ENCODE measurements around the gene CRY2. TPM values are rescaled to one million over a fixed set of nuclear protein-coding genes. Genes with fewer than 3 reads are reported as not detected.

Gene CRY2
- total RNA-seq, 2 experiments from 2014 or later, result 25.6 to 26.3 TPM

DNA sequence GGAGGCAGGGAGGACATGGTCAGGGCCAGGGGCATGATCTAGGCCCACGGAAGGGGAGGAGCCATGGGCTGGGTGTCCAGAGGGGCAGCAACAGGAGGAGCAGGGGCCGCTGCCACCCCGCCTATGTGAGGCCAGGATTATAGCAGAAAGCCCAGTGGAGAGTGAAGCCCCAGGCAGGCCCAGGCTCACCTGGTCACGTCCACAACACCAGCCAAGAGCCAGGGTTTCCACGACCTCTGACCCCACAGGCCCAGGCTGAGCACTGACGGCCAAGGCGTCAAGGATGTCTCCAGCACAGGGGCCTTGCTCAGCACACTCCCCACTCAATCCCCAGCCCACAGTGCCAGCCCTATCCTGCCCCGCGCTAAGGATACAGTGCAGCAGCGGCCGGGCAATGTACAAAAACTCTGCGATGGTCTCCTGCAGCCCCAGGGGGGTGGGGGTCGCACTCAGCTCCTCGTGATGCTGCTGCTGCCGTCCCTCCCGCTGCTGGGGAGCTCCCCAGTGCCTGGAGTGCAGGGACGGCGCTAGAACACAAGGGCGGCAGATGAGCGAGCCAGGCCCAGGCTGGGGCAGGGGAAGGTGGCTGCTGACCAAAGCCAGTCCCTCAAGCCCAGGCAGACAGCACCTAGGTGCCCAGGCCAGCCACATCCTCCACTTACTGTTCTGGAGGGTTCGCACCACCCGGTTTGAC lies 66.8 kb downstream of the CRY2 start:
- no peak for DNase-seq
- Mint-ChIP-seq H3K4me3 (no peak overlapping the region), H3K9me3 (no peaks in the 10 kb centered on the region), H3K4me1 (peaks cover 29% of the 10 kb centered on the region), H3K36me3 (ENCODE audit: low read depth) (peaks cover 22% of the 10 kb centered on the region), H3K27me3 (no peaks in the 10 kb centered on the region), H3K27ac (no peak overlapping the region)
- POLR2A ChIA-PET, result no interaction called here
- CTCF ChIA-PET, result interaction anchor here (1.1 kb wide), 1 partner anchor 13 kb away, joined by 3 read pairs; no protein-coding TSS in a partner anchor

DNA sequence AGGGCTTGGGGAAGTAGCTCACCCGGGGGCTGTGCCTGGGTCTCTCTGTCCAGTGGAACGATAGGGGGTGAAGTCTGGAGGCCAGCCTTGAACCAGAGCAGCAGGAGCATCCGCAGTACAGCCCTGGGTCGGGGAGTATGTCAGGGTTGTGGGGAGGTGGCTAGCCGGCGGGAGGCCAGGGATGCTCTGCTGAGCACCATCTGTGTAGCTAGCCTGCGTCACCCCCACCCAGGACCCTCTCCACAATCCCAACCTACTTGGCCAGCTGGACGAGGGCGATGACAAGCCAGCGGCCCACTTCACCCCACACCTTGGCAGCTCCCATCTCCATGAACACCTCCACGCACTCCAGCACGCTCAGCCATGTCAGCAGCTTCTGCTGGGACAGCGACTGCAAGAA lies 68.2 kb downstream of the CRY2 start:
- Mint-ChIP-seq H3K4me1 (peaks cover 40% of the 10 kb centered on the region), H3K27me3 (no peaks in the 10 kb centered on the region), H3K36me3 (ENCODE audit: low read depth) (peaks cover 22% of the 10 kb centered on the region), H3K4me3 (no peak overlapping the region), H3K9me3 (no peaks in the 10 kb centered on the region), H3K27ac (no peak overlapping the region)
- ChIA-PET CTCF (no interaction called here), POLR2A (no interaction called here)
- no peak for DNase-seq

DNA sequence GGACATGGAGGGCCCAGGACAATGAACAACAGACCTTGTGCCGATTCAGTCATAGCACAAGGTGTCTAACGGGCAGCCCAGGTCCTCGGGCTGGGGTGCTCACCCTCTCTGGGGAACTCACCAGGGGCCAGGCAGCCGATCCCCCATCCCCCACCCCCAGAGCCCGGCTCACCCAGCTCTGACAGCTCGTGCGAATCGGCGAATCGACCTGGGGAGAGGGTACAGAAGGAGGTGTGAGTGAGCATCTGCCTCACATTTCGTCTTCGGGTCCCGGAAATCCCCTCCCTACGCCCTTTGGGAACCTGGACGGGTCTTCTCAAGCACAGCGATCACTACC lies 70.0 kb downstream of the CRY2 start:
- CTCF ChIA-PET, result interaction anchor here (0.6 to 1.8 kb wide), 2 partner anchors 10 to 971 kb away, joined by 3 read pairs; partner anchors contain the start of gene FREY1
- POLR2A ChIA-PET, result no interaction called here
- DNase-seq, result peak; percentile 38
- Mint-ChIP-seq H3K27ac (peak overlapping the region; percentile 99), H3K27me3 (peaks cover 6% of the 10 kb centered on the region), H3K9me3 (no peaks in the 10 kb centered on the region), H3K4me3 (peak overlapping the region; percentile 93), H3K4me1 (peaks cover 43% of the 10 kb centered on the region), H3K36me3 (ENCODE audit: low read depth) (peaks cover 17% of the 10 kb centered on the region)

DNA sequence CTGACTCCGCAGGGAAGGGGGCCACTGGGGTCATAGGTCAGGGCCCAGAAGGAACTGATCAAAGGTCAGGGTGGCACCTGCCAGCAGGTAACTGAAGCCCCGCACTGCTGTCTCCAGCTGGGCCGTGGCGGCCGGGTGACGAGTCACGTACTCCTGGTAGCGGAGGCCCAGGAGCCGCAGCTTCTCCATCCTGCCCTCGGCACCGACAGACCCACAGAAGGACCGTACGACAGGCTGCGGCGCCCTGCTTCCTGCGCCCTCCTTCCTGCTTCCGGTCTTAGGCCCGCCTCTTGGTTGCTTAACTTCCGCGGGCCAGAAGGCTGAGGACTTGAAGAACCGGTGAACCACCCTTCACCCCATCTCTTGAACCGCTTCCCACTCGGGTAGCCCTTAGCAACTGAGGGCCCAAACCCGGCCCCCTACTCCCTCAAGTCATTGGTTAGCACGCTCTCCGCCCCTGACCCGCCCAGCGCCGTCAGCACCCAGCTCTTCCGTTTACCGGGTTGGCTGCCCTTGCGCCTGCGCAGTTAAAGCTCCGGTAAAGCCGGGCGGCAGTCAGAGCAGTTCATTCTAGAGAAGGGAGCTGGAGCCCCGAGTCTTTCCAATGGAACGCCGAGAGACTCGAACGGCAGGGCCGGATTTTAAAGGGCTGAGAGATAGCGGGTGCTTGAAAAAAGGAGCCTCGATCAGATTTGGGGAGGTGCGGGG lies 70.5 kb downstream of the CRY2 start, which contains the start of gene PEX16:
PEX16 (minus strand) TSS at position 255 of the 708 bp plus-strand sequence; CDS start at position 189, 66 bp downstream.
- Mint-ChIP-seq H3K9me3 (no peaks in the 10 kb centered on the region), H3K27ac (peak within 1 kb of the TSS; percentile 99), H3K4me3 (peak within 1 kb of the TSS; percentile 93), H3K27me3 (peaks cover 6% of the 10 kb centered on the region), H3K4me1 (peaks cover 43% of the 10 kb centered on the region), H3K36me3 (ENCODE audit: low read depth) (peaks cover 17% of the 10 kb centered on the region)
- CTCF ChIA-PET, result interaction anchor here (0.6 to 2.8 kb wide), 4 partner anchors 10 to 971 kb away, joined by 3 to 10 read pairs (median 4); partner anchors contain the start of gene FREY1
- peak; percentile 97 for DNase-seq
- POLR2A ChIA-PET, result interaction anchor here (0.6 kb wide), 2 partner anchors 62 to 321 kb away, joined by 3 to 4 read pairs; no protein-coding TSS in a partner anchor

DNA sequence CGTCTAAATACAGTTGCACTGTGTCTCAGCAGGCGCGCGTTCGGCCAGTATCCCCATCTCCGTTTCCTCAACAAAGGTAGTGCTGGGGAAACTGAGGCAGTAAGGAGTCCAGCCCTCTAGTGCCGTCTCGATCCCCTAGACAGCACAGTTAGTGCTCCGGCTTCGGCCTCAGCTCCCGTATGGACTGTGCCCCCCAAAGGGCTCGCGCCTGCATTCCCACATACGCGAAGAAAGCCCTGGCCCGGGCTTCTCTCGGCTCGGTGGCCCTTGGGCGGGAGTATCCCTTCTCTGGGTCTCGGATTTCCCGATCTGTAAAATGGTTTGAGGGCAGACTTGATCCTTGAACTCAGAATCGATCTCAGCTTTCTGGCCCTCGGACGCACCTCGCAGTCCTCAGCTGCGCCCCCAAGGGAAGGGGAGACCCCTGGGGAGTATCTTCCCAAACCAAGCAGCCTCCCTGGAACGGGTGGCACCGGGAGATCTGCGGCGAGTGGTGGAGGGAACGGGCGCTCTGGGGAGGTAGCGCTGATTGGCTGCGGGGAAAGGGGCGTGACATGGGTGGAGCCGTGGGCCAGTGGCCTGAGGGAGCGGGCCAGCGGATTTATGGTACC lies 71.2 kb downstream of the CRY2 start:
- peak; percentile 70 for DNase-seq
- peaks cover 9% of the 10 kb centered on the region for H3K27me3 Mint-ChIP-seq
- H3K9me3 Mint-ChIP-seq, result no peaks in the 10 kb centered on the region
- ChIA-PET POLR2A (interaction anchor here (0.6 kb wide), 1 partner anchor 9 kb away, joined by 3 read pairs; no protein-coding TSS in a partner anchor), CTCF (interaction anchor here (1.1 to 2.8 kb wide), 2 partner anchors 10 to 76 kb away, joined by 4 to 10 read pairs; no protein-coding TSS in a partner anchor)
- peaks cover 46% of the 10 kb centered on the region for H3K4me1 Mint-ChIP-seq
- H3K4me3 Mint-ChIP-seq, result peak overlapping the region; percentile 93
- H3K27ac Mint-ChIP-seq, result peak overlapping the region; percentile 99
- H3K36me3 Mint-ChIP-seq (ENCODE audit: low read depth), result peaks cover 19% of the 10 kb centered on the region

DNA sequence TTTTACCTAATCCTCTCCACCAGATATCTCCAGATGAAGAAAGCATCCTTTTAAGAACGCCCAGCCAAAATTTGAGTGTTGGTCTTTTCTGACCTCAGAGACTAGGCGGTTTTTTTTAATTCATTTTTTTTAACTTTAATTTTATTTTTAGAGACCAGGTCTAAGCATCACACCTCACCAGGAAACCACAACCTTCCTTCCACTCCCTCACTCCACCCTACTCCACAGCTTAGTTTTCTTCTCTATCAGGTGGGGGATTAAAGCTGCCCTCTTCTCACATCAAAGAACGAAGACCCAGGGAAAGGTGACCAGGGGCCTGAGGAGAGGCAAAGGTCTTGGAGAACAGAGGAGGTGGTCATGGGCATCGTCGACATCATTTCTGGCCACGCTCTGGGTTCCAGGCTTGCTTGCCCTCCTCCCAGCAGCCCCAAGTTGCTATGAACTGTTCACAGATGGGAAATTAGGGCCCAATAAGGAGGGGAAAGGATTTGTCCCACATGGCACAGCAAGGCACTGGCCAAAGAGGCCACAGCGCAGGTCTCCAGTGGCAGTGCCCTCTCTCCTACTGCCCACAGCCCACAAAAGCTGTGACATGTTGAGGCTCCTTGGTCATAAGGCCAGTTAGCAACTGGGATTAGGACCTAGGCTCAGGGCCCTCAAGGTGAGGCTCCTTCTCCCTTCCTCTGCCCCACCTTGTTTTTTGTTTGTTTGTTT lies 71.8 kb downstream of the CRY2 start:
- peak overlapping the region; percentile 99 for H3K27ac Mint-ChIP-seq
- H3K36me3 Mint-ChIP-seq (ENCODE audit: low read depth), result peaks cover 16% of the 10 kb centered on the region
- no peaks in the 10 kb centered on the region for H3K9me3 Mint-ChIP-seq
- H3K27me3 Mint-ChIP-seq, result peaks cover 13% of the 10 kb centered on the region
- peak overlapping the region; percentile 93 for H3K4me3 Mint-ChIP-seq
- ChIA-PET CTCF (interaction anchor here (1.2 to 2.8 kb wide), 2 partner anchors 10 to 46 kb away, joined by 3 to 10 read pairs; no protein-coding TSS in a partner anchor), POLR2A (interaction anchor here (0.6 kb wide), 1 partner anchor 9 kb away, joined by 3 read pairs; no protein-coding TSS in a partner anchor)
- DNase-seq, result no peak
- H3K4me1 Mint-ChIP-seq, result peaks cover 47% of the 10 kb centered on the region

DNA sequence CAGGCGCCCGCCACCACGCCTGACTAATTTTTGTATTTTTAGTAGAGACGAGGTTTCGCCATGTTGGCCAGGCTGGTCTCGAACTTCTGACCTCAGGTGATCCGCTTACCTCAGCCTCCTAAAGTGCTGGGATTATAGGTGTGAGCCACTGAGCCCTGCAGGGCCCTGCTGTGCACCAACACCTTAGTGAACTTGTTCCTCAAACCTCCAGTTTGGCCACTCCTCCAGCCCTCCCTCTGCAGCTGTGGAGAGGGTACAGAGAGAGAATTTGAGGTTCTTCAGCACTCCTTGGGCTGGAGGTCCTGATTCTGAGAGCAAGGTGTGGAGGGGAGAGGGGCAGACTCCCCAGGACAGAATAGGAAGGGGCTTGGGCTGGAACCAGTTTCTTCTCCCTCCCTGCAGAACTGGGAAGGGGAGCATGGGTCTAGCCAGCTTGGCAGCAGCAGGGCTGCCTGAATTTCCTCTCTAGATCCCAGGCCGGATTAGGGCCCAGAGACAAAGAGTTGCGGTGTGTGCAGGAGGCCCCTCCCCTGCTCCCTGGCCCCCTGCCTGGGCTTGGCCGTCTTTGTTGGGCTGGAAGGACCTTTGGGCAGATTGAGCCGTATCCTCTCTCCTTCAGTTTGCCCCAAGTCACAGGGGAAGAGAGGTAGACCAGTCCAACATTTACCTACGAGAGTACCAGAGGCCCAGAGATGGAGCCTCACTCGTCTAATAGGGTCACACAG lies 72.7 kb downstream of the CRY2 start:
- Mint-ChIP-seq H3K27ac (peak overlapping the region; percentile 99), H3K27me3 (peaks cover 22% of the 10 kb centered on the region), H3K4me3 (peak overlapping the region; percentile 34), H3K36me3 (ENCODE audit: low read depth) (peaks cover 12% of the 10 kb centered on the region), H3K9me3 (no peaks in the 10 kb centered on the region), H3K4me1 (peaks cover 47% of the 10 kb centered on the region)
- DNase-seq, result no peak
- ChIA-PET CTCF (interaction anchor here (1.2 to 2.8 kb wide), 2 partner anchors 9 to 45 kb away, joined by 3 to 10 read pairs; no protein-coding TSS in a partner anchor), POLR2A (no interaction called here)

DNA sequence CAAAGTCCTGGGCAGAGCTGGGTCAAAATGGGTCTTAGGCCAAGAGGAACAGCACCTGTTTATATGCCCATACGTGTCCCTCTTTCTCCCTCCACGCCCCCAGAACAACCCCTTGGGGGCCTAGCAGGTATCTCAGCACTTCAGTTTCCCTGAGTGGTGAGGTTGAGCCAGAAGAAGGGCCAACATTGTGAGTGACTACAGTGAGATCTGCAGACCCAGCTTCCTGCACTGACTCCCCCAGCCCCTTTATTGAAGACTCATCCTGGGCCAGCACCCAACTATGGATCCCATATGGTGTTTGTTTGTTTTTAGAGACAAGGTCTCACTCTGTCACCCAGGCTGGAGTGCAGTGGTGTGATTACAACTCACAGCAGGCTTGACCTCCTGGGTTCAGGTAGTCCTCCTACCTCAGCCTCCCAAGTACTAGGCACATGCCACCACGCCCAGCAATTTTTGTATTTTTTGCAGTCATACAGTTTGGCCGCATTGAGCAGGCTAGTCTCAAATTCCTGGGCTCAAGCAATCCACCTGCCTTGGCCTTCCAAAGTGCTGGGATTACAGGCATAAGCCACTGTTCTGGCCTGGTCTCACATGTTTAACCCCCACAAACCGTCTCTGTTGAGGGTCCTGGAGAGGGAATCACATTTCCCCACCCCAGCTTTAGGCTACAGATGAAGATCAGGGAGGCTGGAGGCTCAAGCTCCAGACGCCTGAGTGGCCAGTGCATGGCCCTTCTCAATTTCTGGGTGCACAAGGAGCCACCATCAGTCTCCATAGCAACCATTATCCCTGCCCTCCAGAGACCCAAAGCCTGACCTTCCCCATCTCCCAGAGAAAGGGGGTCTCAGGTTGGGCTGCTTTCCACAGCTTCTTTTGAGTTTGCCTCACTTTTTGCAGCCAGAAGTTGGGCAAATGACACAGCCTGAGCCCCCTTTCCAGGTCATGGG lies 73.5 kb downstream of the CRY2 start:
- Mint-ChIP-seq H3K27me3 (peaks cover 22% of the 10 kb centered on the region), H3K4me3 (no peak overlapping the region), H3K9me3 (no peaks in the 10 kb centered on the region), H3K36me3 (ENCODE audit: low read depth) (peaks cover 4% of the 10 kb centered on the region), H3K4me1 (peaks cover 41% of the 10 kb centered on the region), H3K27ac (no peak overlapping the region)
- POLR2A ChIA-PET, result no interaction called here
- no peak for DNase-seq
- CTCF ChIA-PET, result interaction anchor here (0.9 to 2.8 kb wide), 4 partner anchors 8 to 44 kb away, joined by 3 to 10 read pairs (median 3); no protein-coding TSS in a partner anchor

DNA sequence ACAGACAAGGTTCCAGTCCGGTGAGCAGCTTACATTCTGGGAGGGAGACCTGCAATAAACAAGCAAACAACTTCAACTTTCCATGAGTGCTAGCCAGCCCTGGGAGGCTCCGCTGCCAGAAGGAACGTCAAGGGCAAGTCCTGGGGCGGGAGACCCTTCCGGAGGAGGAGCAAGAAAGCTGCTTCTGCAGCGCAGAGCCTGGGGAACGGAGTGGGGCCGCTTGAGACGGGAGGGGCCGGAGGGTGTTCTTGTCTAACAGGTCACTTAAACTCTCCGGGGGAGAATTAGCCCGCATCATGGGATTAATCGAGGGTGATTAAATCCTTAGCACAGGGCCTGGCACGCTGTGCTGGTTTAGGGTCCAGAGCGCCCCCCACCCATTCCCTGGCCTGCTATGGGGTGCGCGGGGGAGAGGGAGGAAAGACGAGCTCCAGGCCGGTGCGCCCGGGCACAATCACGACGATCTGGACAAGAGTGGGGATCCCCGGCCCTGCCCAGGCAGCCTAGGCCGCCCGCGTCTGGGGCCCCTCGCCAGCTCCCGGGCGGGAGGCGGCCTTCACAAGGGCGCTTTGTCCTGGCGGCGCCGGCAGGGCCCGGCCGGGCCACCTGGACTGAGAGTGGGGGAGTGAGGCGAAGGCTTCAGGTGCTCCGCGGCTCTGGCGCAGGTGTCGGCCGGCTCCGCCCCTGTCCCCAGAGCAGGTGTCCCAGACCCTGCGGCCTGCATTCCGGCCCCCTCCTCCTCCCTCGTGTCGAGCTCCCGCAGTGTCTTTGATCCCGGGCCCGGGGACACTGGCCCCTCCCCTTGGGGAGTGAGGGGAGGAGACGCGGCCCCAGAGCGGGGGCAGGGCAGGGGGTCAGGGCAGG lies 74.5 kb downstream of the CRY2 start:
- POLR2A ChIA-PET, result no interaction called here

DNA sequence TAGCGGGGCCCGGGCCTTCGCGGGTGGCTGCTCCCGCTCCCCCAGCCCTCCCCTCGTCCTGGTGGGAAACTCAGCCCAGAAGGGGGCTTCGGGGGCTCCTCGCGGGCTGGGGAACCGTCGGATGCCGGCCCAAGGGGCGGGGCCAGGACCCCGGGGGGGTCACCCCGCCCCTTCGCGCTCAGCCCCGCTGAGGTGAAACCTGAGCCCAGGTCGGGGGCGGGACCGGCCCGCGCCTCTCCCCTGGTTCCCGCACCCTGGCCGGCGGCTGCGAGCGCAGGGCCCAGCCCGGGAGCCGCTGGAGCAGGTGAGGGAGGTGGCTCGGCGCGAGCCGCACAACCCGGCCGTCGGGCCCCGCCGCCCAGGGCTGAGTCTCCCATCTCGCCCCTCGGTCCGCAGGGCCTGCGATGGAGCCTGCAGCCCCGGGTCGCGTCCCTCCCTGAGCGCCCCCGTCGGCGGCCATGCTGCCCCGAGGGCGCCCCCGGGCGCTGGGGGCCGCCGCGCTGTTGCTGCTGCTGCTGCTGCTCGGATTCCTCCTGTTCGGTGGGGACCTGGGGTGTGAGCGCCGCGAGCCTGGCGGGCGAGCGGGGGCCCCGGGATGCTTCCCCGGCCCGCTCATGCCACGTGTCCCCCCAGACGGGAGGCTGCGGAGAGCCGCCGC lies 75.3 kb downstream of the CRY2 start, which contains the start of gene LARGE2:
LARGE2 (plus strand) TSS at position 232 of the 658 bp plus-strand sequence; CDS start at position 459, 227 bp downstream.
- H3K4me3 Mint-ChIP-seq, result peak within 1 kb of the TSS; percentile 54
- peaks cover 4% of the 10 kb centered on the region for H3K36me3 Mint-ChIP-seq (ENCODE audit: low read depth)
- ChIA-PET CTCF (interaction anchor here (1.3 kb wide), 1 partner anchor 20 kb away, joined by 3 read pairs; no protein-coding TSS in a partner anchor), POLR2A (no interaction called here)
- peak within 1 kb of the TSS; percentile 13 for H3K27ac Mint-ChIP-seq
- DNase-seq, result peak; percentile 5
- H3K4me1 Mint-ChIP-seq, result peaks cover 33% of the 10 kb centered on the region
- peaks cover 22% of the 10 kb centered on the region for H3K27me3 Mint-ChIP-seq
- no peaks in the 10 kb centered on the region for H3K9me3 Mint-ChIP-seq

More for the DNA sequence above, 74.5 kb downstream of the CRY2 start:
- Mint-ChIP-seq H3K9me3 (no peaks in the 10 kb centered on the region), H3K27me3 (peaks cover 22% of the 10 kb centered on the region), H3K36me3 (ENCODE audit: low read depth) (peaks cover 4% of the 10 kb centered on the region), H3K4me3 (peak overlapping the region; percentile 19), H3K27ac (peak overlapping the region; percentile 13), H3K4me1 (peaks cover 33% of the 10 kb centered on the region)
- DNase-seq, result no peak
- CTCF ChIA-PET, result interaction anchor here (0.9 to 1.3 kb wide), 2 partner anchors 11 to 20 kb away, joined by 3 read pairs; no protein-coding TSS in a partner anchor

Data from activated CD4-positive, alpha-beta T cell treated with anti-CD3 and anti-CD28 coated beads, Interleukin-2, amount 10 ng/mL, durations not matched to agents 7 days and 5 days (primary cell).